Natural killer cell (primary cell): Measurements from ENCODE around the gene PPP1R3D. TPM values are rescaled to one million over a fixed set of nuclear protein-coding genes. Genes with fewer than 3 reads are reported as not detected.

Experiments used
- ATAC-seq, 3 donors: fragments of 150-1000 bp in 2 of 3; fragments of 200-7000 bp in 1 of 3; cut with Tn5 transposase; 1 replicate in 1 of 3; 2 replicates in 2 of 3; pipeline ENCODE4 v1.10.0; 2021; ENCODE audit warnings: mild to moderate bottlenecking in 2 of 3, moderate library complexity in 2 of 3
- DNase-seq, 2 donors: peaks; one replicate each; pipeline versions ENCODE4 v3.0.0 to v3.0.0-alpha.2; 2013 to 2021; ENCODE audit warnings: mixed read lengths in 1 of 2
- H3K27ac ChIP-seq: one replicate; pipeline ENCODE4 v1.5.1; 2013; ENCODE audit warnings: mild to moderate bottlenecking, low read length
- H3K27me3 ChIP-seq: one replicate; pipeline ENCODE4 v1.6.1; 2013; ENCODE audit warnings: low read length; ENCODE audit not compliant: control insufficient read depth, insufficient read depth
- H3K36me3 ChIP-seq: one replicate; pipeline ENCODE4 v1.6.1; 2013; ENCODE audit warnings: low read length; ENCODE audit not compliant: control insufficient read depth, insufficient read depth
- H3K4me1 ChIP-seq: one replicate; pipeline ENCODE4 v1.6.1; 2013; ENCODE audit warnings: low read length; ENCODE audit not compliant: control insufficient read depth, insufficient read depth
- H3K4me3 ChIP-seq: one replicate; pipeline ENCODE4 v1.5.1; 2013; ENCODE audit warnings: low read length
- H3K9me3 ChIP-seq: one replicate; pipeline ENCODE4 v1.6.1; 2013; ENCODE audit warnings: low read length; ENCODE audit not compliant: control insufficient read depth, insufficient read depth
- H3K27ac Mint-ChIP-seq, 2 donors: one replicate each; pipeline ENCODE4 v1.8.0; 2022; ENCODE audit warnings: mild to moderate bottlenecking in 2 of 2, mixed read lengths in 2 of 2, moderate library complexity in 1 of 2
- H3K27me3 Mint-ChIP-seq, 2 donors: one replicate each; pipeline ENCODE4 v1.8.0; 2022; ENCODE audit warnings: low read depth in 2 of 2, mixed read lengths in 2 of 2
- H3K36me3 Mint-ChIP-seq: one replicate; pipeline ENCODE4 v1.8.0; 2022; ENCODE audit warnings: mixed read lengths
- H3K4me1 Mint-ChIP-seq, 2 donors: one replicate each; pipeline ENCODE4 v1.8.0; 2022; ENCODE audit warnings: mixed read lengths in 2 of 2
- H3K4me3 Mint-ChIP-seq: one replicate; pipeline ENCODE4 v1.8.0; 2022; ENCODE audit warnings: mild to moderate bottlenecking, moderate library complexity, mixed read lengths
- H3K9me3 Mint-ChIP-seq, 2 donors: one replicate each; pipeline ENCODE4 v1.8.0; 2022; ENCODE audit warnings: mixed read lengths in 2 of 2
- CTCF ChIP-seq: fragments of 200-600 bp; IDR thresholded peaks from one replicate; pipeline ENCODE4 v1.8.0; 2022; ENCODE audit warnings: antibody characterized with exemption
- WGBS: methylation state at CpG from one replicate; pipeline ENCODE4 v1.1.7; 2013; ENCODE audit warnings: missing lambda C conversion rate; ENCODE audit not compliant: insufficient coverage; 5-methylcytosine and 5-hydroxymethylcytosine counted together
- intact Hi-C: fragments of 100-400 bp; cut with micrococcal nuclease; formaldehyde crosslinking; loops from one replicate; pipeline ENCODE4 v1.14.2; 2022
- total RNA-seq, 4 donors: library from RNA; stranded (reverse); fragments of 120-200 nt in 1 of 4; gene quantifications; one replicate each; pipeline versions ENCODE4 v1.2.3 to v1.2.4, GENCODE V29; 2013 to 2022

The PPP1R3D gene
- total RNA-seq, 3 donors from 2014 or later (not counting 1 experiment from before 2014, with no cell fraction given), result 3.5 to 6.9 (median 6.7) TPM

DNA sequence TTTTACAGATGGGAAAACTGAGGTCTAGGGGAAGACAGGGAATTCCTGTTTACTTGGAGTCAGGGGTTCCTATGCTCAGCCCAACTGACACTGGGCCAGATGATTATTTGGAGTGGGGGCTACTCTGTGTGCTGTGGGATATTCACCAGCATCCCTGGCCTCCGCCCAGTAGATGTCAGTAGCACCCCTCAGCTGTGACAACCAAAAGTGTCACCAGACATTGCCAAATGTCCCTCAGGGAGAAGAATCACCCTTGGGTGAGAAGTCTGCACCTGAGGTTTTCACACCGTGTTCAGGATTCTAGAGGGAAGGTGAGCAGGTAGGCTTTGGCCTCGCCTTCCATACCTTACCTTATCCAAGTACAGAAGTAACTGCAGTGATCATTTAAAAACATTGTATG is 45.8 kb upstream of the PPP1R3D start:
- Mint-ChIP-seq H3K4me3 (no peak overlapping the region), H3K4me1 (peaks cover 11 to 14% of the 10 kb centered on the region in 2 donors), H3K27me3 (no peaks in the 10 kb centered on the region), H3K36me3 (no peaks in the 10 kb centered on the region), H3K9me3 (no peaks in the 10 kb centered on the region), H3K27ac (no peak overlapping the region)
- Histone ChIP-seq H3K36me3 (no peaks in the 10 kb centered on the region), H3K4me1 (peaks cover 5% of the 10 kb centered on the region), H3K9me3 (no peaks in the 10 kb centered on the region), H3K4me3 (no peak overlapping the region), H3K27ac (no peak overlapping the region), H3K27me3 (no peaks in the 10 kb centered on the region)
- intact Hi-C loops, result no loop called here
- WGBS, result 69% methylated on average over 3 of the region's 3 CpGs
- TF ChIP-seq CTCF, result peak; percentile 27
- DNase-seq (peak in 1 of 2 donors; percentile 13), ATAC-seq (peak; percentile 26 to 61 (median 46))

DNA sequence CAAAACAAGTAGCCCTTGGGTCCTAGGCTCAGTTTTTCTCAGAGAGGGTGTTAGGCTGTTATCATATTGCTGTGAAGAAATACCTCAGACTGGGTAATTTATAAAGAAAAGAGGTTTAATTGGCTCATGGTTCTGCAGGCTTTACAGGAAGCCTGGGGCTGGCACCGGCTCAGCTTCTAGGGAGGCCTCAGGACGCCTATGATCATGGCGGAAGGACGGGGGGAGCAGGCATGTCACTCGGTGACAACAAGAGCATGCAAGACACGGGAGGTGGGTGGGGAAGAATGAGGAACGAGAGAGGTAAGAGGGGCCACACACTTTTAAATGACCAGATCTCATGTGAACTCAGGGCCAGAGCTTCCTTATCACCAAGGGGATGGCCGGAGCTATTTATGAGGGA is 45.1 kb upstream of the PPP1R3D start:
- intact Hi-C loops, result no loop called here
- Histone ChIP-seq H3K36me3 (no peaks in the 10 kb centered on the region), H3K4me3 (no peak overlapping the region), H3K27me3 (no peaks in the 10 kb centered on the region), H3K4me1 (peaks cover 5% of the 10 kb centered on the region), H3K27ac (no peak overlapping the region), H3K9me3 (no peaks in the 10 kb centered on the region)
- no peak overlapping the region for H3K4me3 Mint-ChIP-seq
- no peaks in the 10 kb centered on the region for H3K9me3 Mint-ChIP-seq
- 64% methylated on average over 8 of the region's 8 CpGs for WGBS
- no peak overlapping the region for H3K27ac Mint-ChIP-seq
- DNase-seq, result no peak
- no peaks in the 10 kb centered on the region for H3K36me3 Mint-ChIP-seq
- no peak for ATAC-seq
- no peak for TF ChIP-seq CTCF
- no peaks in the 10 kb centered on the region for H3K27me3 Mint-ChIP-seq
- H3K4me1 Mint-ChIP-seq, result peaks cover 11 to 14% of the 10 kb centered on the region in 2 donors

DNA sequence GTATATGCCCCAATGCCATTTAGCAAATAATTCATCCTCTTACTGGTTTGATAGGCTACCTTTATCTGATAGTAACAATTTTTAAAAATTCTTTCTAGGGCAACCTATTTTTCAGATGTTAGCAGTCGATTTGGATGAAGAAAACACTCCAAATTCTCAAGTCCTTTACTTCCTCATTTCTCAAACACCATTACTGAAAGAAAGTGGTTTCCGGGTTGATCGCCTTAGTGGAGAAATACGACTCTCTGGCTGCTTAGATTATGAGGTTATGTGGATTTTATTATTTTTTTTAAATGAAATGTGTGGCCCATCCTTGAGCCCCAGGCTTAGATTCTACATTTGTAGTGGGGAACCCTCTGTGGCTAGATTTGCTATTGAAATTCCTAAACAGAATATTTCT is 44.4 kb upstream of the PPP1R3D start:
- Mint-ChIP-seq H3K4me1 (peaks cover 11 to 14% of the 10 kb centered on the region in 2 donors), H3K27ac (no peak overlapping the region), H3K36me3 (no peaks in the 10 kb centered on the region), H3K4me3 (no peak overlapping the region), H3K27me3 (no peaks in the 10 kb centered on the region), H3K9me3 (no peaks in the 10 kb centered on the region)
- DNase-seq (no peak), ATAC-seq (no peak)
- H3K4me1 ChIP-seq, result peaks cover 5% of the 10 kb centered on the region
- no peak for TF ChIP-seq CTCF
- H3K27ac ChIP-seq, result no peak overlapping the region
- no peaks in the 10 kb centered on the region for H3K36me3 ChIP-seq
- 0% methylated on average over 3 of the region's 4 CpGs for WGBS
- H3K27me3 ChIP-seq, result no peaks in the 10 kb centered on the region
- intact Hi-C loops, result no loop called here
- no peak overlapping the region for H3K4me3 ChIP-seq
- no peaks in the 10 kb centered on the region for H3K9me3 ChIP-seq

DNA sequence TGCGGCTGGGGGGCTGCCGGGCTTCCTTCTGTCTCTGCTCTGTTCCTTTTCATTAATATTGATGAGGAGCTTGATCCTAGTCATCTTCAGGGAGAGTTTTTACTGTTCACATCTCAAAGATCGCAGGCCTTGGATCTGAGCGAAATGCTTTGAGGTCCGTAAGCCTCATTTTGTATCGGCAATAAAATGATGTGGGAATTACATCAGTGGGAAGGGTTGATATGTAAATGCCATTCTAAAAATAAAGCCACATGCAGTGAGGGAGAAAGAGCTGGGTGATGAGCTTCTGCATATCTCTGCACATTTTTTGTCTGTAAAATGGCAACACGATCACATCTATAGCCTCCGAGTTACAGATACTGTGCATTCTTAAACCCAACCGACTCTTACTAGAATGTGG is 43.0 kb upstream of the PPP1R3D start:
- Histone ChIP-seq H3K4me1 (peaks cover 5% of the 10 kb centered on the region), H3K27me3 (no peaks in the 10 kb centered on the region), H3K9me3 (no peaks in the 10 kb centered on the region), H3K27ac (no peak overlapping the region), H3K4me3 (no peak overlapping the region), H3K36me3 (no peaks in the 10 kb centered on the region)
- Mint-ChIP-seq H3K9me3 (no peaks in the 10 kb centered on the region), H3K27me3 (no peaks in the 10 kb centered on the region), H3K4me3 (no peak overlapping the region), H3K27ac (no peak overlapping the region), H3K4me1 (peaks cover 5 to 8% of the 10 kb centered on the region in 2 donors), H3K36me3 (no peaks in the 10 kb centered on the region)
- ATAC-seq (no peak), DNase-seq (no peak)
- intact Hi-C loops, result no loop called here
- 92% methylated on average over 8 of the region's 9 CpGs for WGBS
- TF ChIP-seq CTCF, result no peak
